Adrenal gland (tissue), 12 donors: ENCODE data around the gene TCERG1L. TPM values are rescaled to one million over a fixed set of nuclear protein-coding genes. Genes with fewer than 3 reads are reported as not detected.

ENCODE experiments used
- DNase-seq, 7 donors: peaks; one replicate each; pipeline ENCODE4 v3.0.0-alpha.2; 2019 to 2020
- H3K27ac ChIP-seq, 5 donors: fragments of 200-600 bp; sonication (generic) in 4 of 5; 1 replicate in 3 of 5; 2 replicates in 2 of 5; pipeline versions ENCODE4 v1.5.1 to v1.8.0; 2016 to 2020; ENCODE audit warnings: mild to moderate bottlenecking in 1 of 5
- H3K27me3 ChIP-seq: fragments of 200-600 bp; 2 replicates; pipeline ENCODE4 v1.8.0; 2021
- H3K36me3 ChIP-seq, 2 donors: fragments of 200-600 bp; replicated peaks in 1 of 2; 1 replicate in 1 of 2; 2 replicates in 1 of 2; pipeline versions ENCODE4 v1.5.1 to v1.8.0; 2018 to 2022
- H3K4me1 ChIP-seq, 2 donors: fragments of 200-600 bp; replicated peaks in 1 of 2; 1 replicate in 1 of 2; 2 replicates in 1 of 2; pipeline versions ENCODE4 v1.5.1 to v1.8.0; 2018 to 2021
- H3K4me3 ChIP-seq, 4 donors: fragments of 200-600 bp; sonication (generic) in 3 of 4; one replicate each; pipeline ENCODE4 v1.5.1; 2016 to 2018
- H3K9me3 ChIP-seq, 3 donors: fragments of 200-600 bp; sonication (generic) in 1 of 3; replicated peaks in 1 of 3; 1 replicate in 2 of 3; 2 replicates in 1 of 3; pipeline versions ENCODE4 v1.5.1 to v1.8.0; 2016 to 2021
- POLR2A ChIP-seq, 2 donors: fragments of 450-650 bp; IDR thresholded peaks; one replicate each; pipeline ENCODE4 v1.6.1; 2017; ENCODE audit warnings: antibody characterized with exemption in 2 of 2, mild to moderate bottlenecking in 2 of 2, moderate library complexity in 1 of 2
- WGBS, 4 donors: extraction: QIAGEN DNeasy Blood & Tissue Kit in 2 of 4; methylation state at CpG; one replicate each; pipeline versions ENCODE4 v1.1.5 to v1.1.7; 2013 to 2017; 5-methylcytosine and 5-hydroxymethylcytosine counted together
- intact Hi-C, 2 donors: fragments of 100-400 bp; cut with DNase I; formaldehyde crosslinking; loops; one replicate each; pipeline versions ENCODE4 v1.14.1 to v1.15.0; 2022 to 2023
- polyA plus RNA-seq, 3 donors: library from polyadenylated mRNA; stranded (reverse); fragments of 200-250 nt in 2 of 3; fragments of 350-450 nt in 1 of 3; fragmentation: Illumina TruSeq in 1 of 3; extraction: RNeasy Lipid Tissue Mini Kit (QIAGEN cat#74804) in 1 of 3; gene quantifications; one replicate each; pipeline ENCODE4 v1.2.3, GENCODE V29; 2013 to 2014
- total RNA-seq, 9 donors: library from RNA; depleted of rRNA in 4 of 9; stranded (reverse); fragments of >200 nt in 4 of 9; fragments of 120-200 nt in 1 of 9; fragmentation: NEBNext Ultra II Directional in 1 of 9; extraction: Animal tissue kit (Norgen Biotek cat#: 25700) in 1 of 9; gene quantifications; one replicate each; pipeline versions ENCODE4 v1.1.0 to v1.2.4, GENCODE V29; 2013 to 2023
- TF ChIP-seq, protein P1 (sequence below), 6 experiments: fragments of 450-650 bp in 4 of 6; fragments of 200-600 bp in 2 of 6; sonication (generic) in 1 of 6; IDR thresholded peaks; 1 replicate in 5 of 6; 2 replicates in 1 of 6; pipeline versions ENCODE4 v1.5.1 to v1.8.0; 2016 to 2021; ENCODE audit warnings: antibody characterized with exemption in 6 of 6, mild to moderate bottlenecking in 2 of 6, moderate library complexity in 1 of 6
- donor health status: healthy with polysubstance abuse.
- donor health status: Bipolar disorder and iron deficiency.
- donor health status: DM: yes; HTN: yes; CAD: no.
- donor health status: DM: no; HTN: no; CAD: no.
- donor health status: DM: no; HTN: no; CAD: no.
- donor health status: DM: yes; HTN: yes; CAD: no.

TCERG1L gene
- total and polyA plus RNA-seq, 12 donors = 0.17 to 3.4 (median 0.97) TPM

DNA sequence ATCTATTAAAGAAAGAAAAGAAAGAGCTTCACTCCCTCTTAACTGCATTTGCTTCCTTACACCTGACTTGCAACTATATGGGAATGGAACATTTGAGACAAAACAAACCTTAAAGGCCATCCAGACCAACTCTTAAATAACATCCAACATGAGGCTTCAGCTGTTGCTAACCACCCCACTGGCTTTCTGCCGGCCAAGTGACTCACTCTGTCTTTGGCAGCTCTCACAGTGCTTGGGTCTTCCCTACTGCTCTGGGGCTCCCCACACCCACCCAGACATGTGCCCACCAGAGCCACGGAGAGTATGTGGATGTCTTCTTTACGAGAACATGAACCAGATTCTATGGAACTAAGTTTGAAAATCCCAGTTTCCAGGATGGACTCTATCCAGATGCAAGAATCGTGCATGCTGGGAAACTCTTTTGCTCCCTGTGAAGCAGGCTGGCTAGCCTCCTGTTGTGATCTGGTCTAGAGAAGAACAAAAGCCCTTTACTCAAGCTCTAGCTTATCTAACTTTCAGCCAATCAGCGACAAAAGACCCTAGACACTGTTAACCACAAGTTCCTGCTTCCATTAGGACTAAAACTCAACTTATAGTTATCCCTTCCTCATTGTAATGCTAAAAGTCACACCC lies 245.7 kb downstream of the TCERG1L start:
- H3K27me3 ChIP-seq = peaks cover 10% of the 10 kb centered on the region
- no peak overlapping the region for H3K4me3 ChIP-seq
- H3K36me3 ChIP-seq = no peaks in the 10 kb centered on the region
- no peak overlapping the region for H3K27ac ChIP-seq
- DNase-seq = peak in 2 of 7 donors; percentile 30 to 35
- 44 to 58% (median 52%) methylated on average over 5 of the region's 5 CpGs for WGBS, 4 donors
- no peaks in the 10 kb centered on the region for H3K4me1 ChIP-seq
- H3K9me3 ChIP-seq = no peaks in the 10 kb centered on the region
- intact Hi-C loops = no loop called here
- no peak for TF ChIP-seq POLR2A (IDR thresholded peaks at IDR 0.05)
- TF ChIP-seq, protein P1, sequence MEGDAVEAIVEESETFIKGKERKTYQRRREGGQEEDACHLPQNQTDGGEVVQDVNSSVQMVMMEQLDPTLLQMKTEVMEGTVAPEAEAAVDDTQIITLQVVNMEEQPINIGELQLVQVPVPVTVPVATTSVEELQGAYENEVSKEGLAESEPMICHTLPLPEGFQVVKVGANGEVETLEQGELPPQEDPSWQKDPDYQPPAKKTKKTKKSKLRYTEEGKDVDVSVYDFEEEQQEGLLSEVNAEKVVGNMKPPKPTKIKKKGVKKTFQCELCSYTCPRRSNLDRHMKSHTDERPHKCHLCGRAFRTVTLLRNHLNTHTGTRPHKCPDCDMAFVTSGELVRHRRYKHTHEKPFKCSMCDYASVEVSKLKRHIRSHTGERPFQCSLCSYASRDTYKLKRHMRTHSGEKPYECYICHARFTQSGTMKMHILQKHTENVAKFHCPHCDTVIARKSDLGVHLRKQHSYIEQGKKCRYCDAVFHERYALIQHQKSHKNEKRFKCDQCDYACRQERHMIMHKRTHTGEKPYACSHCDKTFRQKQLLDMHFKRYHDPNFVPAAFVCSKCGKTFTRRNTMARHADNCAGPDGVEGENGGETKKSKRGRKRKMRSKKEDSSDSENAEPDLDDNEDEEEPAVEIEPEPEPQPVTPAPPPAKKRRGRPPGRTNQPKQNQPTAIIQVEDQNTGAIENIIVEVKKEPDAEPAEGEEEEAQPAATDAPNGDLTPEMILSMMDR (IDR thresholded peaks at IDR 0.05) = no peak

DNA sequence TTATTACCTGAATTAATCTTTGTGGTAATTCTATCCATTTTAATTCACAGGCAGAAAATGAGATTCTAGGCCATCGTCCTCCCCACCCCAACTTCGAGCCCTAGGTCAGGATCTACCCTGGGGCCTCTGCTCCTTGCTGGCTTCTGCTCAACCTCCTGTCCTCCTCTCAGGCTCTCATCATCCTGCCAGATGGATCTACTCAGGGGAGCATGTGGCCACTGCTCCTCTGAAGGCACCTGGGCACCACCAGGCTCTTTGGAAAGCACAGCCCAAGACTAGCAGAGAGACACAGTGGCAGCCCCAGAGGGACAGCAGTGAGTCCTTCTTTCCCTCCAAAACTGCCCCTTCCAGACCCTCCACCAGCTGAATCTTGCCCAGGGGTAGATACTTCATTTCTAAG lies 248.2 kb downstream of the TCERG1L start:
- TF ChIP-seq, protein P1 (IDR thresholded peaks at IDR 0.05) = no peak
- TF ChIP-seq POLR2A (IDR thresholded peaks at IDR 0.05) = no peak
- H3K4me3 ChIP-seq = no peak overlapping the region
- no peak overlapping the region for H3K27ac ChIP-seq
- WGBS, 4 donors = 81 to 92% (median 87%) methylated on average over 2 of the region's 2 CpGs
- H3K27me3 ChIP-seq = peaks cover 10% of the 10 kb centered on the region
- no peak for DNase-seq
- H3K36me3 ChIP-seq = no peaks in the 10 kb centered on the region
- no peaks in the 10 kb centered on the region for H3K4me1 ChIP-seq
- intact Hi-C loops = no loop called here
- H3K9me3 ChIP-seq = no peaks in the 10 kb centered on the region

DNA sequence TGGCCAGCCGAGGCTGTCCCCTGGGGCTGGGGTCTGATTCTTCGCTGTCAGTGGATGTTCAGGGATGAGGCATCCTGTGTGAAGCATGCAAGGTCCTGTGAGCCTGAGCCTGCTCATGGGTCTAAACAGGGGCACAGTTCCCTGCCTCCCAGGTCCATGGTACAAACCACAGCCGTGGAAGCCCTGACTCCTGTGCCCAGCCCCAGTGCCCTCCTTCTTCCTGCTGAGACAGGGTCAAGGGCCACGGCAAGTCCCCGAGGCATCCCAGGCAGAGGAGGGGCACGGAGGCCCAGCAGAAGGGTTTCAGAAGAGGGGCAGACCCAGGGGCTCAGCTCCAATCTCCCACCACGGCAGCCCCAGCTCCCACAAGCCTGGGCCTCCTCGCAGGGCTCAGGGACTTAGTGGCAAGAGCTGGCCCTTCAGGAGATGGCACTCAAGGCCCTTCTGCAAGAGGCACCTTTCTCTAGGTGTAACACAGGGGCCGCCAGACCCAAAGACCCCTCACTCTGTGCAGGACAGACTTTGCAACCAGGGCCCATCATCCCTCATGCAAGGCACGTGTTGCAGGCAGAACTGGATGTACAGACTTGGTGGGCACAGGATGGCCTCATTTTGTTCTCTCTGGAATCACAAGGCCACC lies 248.8 kb downstream of the TCERG1L start:
- Histone ChIP-seq H3K27ac (no peak overlapping the region), H3K27me3 (peaks cover 10% of the 10 kb centered on the region), H3K36me3 (no peaks in the 10 kb centered on the region), H3K9me3 (no peaks in the 10 kb centered on the region), H3K4me1 (no peaks in the 10 kb centered on the region), H3K4me3 (no peak overlapping the region)
- no peak for TF ChIP-seq POLR2A (IDR thresholded peaks at IDR 0.05)
- TF ChIP-seq, protein P1 (IDR thresholded peaks at IDR 0.05) = no peak
- WGBS, 4 donors = 57 to 86% (median 83%) methylated on average over 1 to 10 of the region's 10 CpGs
- DNase-seq = no peak
- intact Hi-C loops = no loop called here

DNA sequence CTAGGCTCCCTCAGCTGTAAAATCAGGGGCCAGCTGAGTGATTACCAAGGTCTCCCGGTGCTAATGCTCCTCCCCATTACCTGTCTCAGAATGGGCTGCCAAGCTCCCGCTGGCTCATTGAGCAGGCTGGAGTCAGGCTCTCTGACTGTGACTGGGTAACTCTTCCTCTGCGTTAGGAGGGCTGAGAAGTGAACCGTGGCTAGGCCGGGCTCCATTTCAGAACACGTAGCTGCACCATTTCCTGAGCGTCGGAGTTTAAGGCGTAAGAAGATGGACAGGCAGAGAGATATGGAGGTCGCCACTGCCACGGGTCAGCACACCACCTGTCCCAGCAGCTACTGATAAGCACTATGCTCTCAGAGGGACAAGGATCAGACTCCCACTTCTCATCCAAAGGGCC lies 250.3 kb downstream of the TCERG1L start:
- H3K27ac ChIP-seq = no peak overlapping the region
- WGBS, 4 donors = 75 to 84% (median 78%) methylated on average over 11 of the region's 11 CpGs
- no peak overlapping the region for H3K4me3 ChIP-seq
- peaks cover 10% of the 10 kb centered on the region for H3K27me3 ChIP-seq
- TF ChIP-seq, protein P1 (IDR thresholded peaks at IDR 0.05) = no peak
- no peak for TF ChIP-seq POLR2A (IDR thresholded peaks at IDR 0.05)
- no peaks in the 10 kb centered on the region for H3K36me3 ChIP-seq
- intact Hi-C loops = no loop called here
- no peaks in the 10 kb centered on the region for H3K4me1 ChIP-seq
- DNase-seq = no peak
- no peaks in the 10 kb centered on the region for H3K9me3 ChIP-seq
